ENCODE data around the gene BTBD16.

DNA sequence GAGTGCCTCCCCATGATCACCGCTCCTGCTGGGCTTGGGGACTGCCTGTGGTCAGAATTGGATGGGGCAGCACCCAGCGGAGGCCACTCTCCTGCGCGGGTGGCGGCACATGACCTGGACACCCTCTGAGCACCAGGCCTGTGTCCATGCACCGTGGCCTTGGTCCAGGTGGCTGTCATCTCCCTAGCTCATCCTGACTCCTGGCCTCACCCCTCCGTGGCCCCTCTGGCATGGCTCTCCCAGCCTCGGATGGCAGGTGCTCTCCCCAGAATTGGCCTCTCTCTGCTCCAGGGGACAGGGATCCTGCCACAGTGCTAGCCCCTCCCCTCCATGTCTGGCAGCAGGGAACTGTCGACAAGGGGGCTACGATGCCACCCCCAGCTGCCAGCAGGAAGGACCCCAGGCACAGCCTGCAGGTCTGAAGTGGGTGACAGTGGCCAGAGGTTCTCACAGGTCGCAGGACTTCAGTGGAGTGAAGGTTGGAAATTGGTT, 37.2 kb upstream of the BTBD16 start:
- TF ChIP-seq POLR2A (IDR thresholded peaks at IDR 0.05; ENCODE audit: low read depth, low read length) = no peak
- TF ChIP-seq, protein P1, sequence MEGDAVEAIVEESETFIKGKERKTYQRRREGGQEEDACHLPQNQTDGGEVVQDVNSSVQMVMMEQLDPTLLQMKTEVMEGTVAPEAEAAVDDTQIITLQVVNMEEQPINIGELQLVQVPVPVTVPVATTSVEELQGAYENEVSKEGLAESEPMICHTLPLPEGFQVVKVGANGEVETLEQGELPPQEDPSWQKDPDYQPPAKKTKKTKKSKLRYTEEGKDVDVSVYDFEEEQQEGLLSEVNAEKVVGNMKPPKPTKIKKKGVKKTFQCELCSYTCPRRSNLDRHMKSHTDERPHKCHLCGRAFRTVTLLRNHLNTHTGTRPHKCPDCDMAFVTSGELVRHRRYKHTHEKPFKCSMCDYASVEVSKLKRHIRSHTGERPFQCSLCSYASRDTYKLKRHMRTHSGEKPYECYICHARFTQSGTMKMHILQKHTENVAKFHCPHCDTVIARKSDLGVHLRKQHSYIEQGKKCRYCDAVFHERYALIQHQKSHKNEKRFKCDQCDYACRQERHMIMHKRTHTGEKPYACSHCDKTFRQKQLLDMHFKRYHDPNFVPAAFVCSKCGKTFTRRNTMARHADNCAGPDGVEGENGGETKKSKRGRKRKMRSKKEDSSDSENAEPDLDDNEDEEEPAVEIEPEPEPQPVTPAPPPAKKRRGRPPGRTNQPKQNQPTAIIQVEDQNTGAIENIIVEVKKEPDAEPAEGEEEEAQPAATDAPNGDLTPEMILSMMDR (IDR thresholded peaks at IDR 0.05 in 2 of 3, conservative IDR thresholded peaks at IDR 0.05 in 1 of 3; ENCODE audit: control insufficient read depth in 2 of 3, extremely low read depth in 1 of 3, insufficient read depth in 1 of 3, low read depth in 3 of 3, low read length in 3 of 3) = no peak
- TF ChIP-seq RAD21 (IDR thresholded peaks at IDR 0.05; ENCODE audit: insufficient read depth, low read depth, low read length) = no peak
- TF ChIP-seq RBBP5 (conservative IDR thresholded peaks at IDR 0.05) = no peak
- TF ChIP-seq ZNF24 (IDR thresholded peaks at IDR 0.05) = no peak
- TF ChIP-seq, protein P2, sequence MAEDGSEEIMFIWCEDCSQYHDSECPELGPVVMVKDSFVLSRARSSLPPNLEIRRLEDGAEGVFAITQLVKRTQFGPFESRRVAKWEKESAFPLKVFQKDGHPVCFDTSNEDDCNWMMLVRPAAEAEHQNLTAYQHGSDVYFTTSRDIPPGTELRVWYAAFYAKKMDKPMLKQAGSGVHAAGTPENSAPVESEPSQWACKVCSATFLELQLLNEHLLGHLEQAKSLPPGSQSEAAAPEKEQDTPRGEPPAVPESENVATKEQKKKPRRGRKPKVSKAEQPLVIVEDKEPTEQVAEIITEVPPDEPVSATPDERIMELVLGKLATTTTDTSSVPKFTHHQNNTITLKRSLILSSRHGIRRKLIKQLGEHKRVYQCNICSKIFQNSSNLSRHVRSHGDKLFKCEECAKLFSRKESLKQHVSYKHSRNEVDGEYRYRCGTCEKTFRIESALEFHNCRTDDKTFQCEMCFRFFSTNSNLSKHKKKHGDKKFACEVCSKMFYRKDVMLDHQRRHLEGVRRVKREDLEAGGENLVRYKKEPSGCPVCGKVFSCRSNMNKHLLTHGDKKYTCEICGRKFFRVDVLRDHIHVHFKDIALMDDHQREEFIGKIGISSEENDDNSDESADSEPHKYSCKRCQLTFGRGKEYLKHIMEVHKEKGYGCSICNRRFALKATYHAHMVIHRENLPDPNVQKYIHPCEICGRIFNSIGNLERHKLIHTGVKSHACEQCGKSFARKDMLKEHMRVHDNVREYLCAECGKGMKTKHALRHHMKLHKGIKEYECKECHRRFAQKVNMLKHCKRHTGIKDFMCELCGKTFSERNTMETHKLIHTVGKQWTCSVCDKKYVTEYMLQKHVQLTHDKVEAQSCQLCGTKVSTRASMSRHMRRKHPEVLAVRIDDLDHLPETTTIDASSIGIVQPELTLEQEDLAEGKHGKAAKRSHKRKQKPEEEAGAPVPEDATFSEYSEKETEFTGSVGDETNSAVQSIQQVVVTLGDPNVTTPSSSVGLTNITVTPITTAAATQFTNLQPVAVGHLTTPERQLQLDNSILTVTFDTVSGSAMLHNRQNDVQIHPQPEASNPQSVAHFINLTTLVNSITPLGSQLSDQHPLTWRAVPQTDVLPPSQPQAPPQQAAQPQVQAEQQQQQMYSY (CRISPR knock-in tag; IDR thresholded peaks at IDR 0.05) = no peak
- TF ChIP-seq KLF5 (IDR thresholded peaks at IDR 0.05; ENCODE audit: partially characterized antibody) = no peak
